Naive thymus-derived CD4-positive, alpha-beta T cell (primary cell): Measurements from ENCODE around the gene CDC14A. TPM values are rescaled to one million over a fixed set of nuclear protein-coding genes. Genes with fewer than 3 reads are reported as not detected.
"Not testable (repeated sequence)": the region's sequence is repeated elsewhere in the genome, so short reads cannot be mapped to it uniquely, and the experiment has no call there.

Experiments used
- ATAC-seq: fragments of 150-1000 bp; cut with Tn5 transposase; 2 replicates; pipeline ENCODE4 v1.10.0; 2021; ENCODE audit warnings: mild to moderate bottlenecking, moderate library complexity
- CTCF ChIA-PET: fragments of 350-600 bp; sonication (Branson Sonifier 250); formaldehyde crosslinking; loops from one replicate; lab custom pipeline; 2021; ENCODE audit warnings: antibody characterized with exemption; lab: Charles Lee
- POLR2A ChIA-PET: fragments of 350-600 bp; sonication (Branson Sonifier 250); formaldehyde crosslinking; loops from one replicate; lab custom pipeline; 2021; ENCODE audit warnings: antibody characterized with exemption, inconsistent platforms; lab: Charles Lee
- DNase-seq, 9 donors: peaks; one replicate each; pipeline versions ENCODE4 v3.0.0 to v3.0.0-alpha.2; 2020 to 2022; ENCODE audit warnings: mixed read lengths in 1 of 9
- H3K27ac ChIP-seq: one replicate; pipeline ENCODE4 v1.7.0; 2013; ENCODE audit warnings: mild to moderate bottlenecking, low read depth, low read length, moderate library complexity
- H3K27me3 ChIP-seq, 2 donors: one replicate each; pipeline ENCODE4 v1.7.0; 2013; ENCODE audit warnings: low read length in 2 of 2, mild to moderate bottlenecking in 2 of 2, moderate library complexity in 2 of 2; ENCODE audit not compliant: control insufficient read depth in 2 of 2, insufficient read depth in 2 of 2
- H3K36me3 ChIP-seq, 3 experiments: 1 replicate in 2 of 3; 2 replicates in 1 of 3; pipeline ENCODE4 v1.7.0; 2013; ENCODE audit warnings: low read length in 3 of 3, mild to moderate bottlenecking in 3 of 3, moderate library complexity in 1 of 3; ENCODE audit not compliant: insufficient read depth in 3 of 3, control insufficient read depth in 2 of 3
- H3K4me1 ChIP-seq, 2 donors: one replicate each; pipeline ENCODE4 v1.7.0; 2013; ENCODE audit warnings: low read length in 2 of 2, mild to moderate bottlenecking in 2 of 2, moderate library complexity in 1 of 2; ENCODE audit not compliant: control insufficient read depth in 2 of 2, insufficient read depth in 2 of 2
- H3K4me3 ChIP-seq: 2 replicates; pipeline ENCODE4 v1.7.0; 2013; ENCODE audit warnings: mild to moderate bottlenecking, low read length
- H3K9me3 ChIP-seq, 3 experiments: 1 replicate in 2 of 3; 2 replicates in 1 of 3; pipeline ENCODE4 v1.7.0; 2013; ENCODE audit warnings: low read length in 3 of 3; ENCODE audit not compliant: control insufficient read depth in 2 of 3
- H3K27ac Mint-ChIP-seq, 9 donors: one replicate each; pipeline ENCODE4 v1.8.0; 2020 to 2022; ENCODE audit warnings: mixed read lengths in 9 of 9, mild to moderate bottlenecking in 8 of 9, moderate library complexity in 5 of 9, inconsistent platforms in 2 of 9
- H3K27me3 Mint-ChIP-seq, 5 donors: one replicate each; pipeline ENCODE4 v1.8.0; 2021 to 2022; ENCODE audit warnings: mixed read lengths in 5 of 5, mild to moderate bottlenecking in 1 of 5
- H3K36me3 Mint-ChIP-seq, 5 donors: one replicate each; pipeline ENCODE4 v1.8.0; 2020 to 2022; ENCODE audit warnings: mixed read lengths in 5 of 5, mild to moderate bottlenecking in 3 of 5, inconsistent platforms in 1 of 5
- H3K4me1 Mint-ChIP-seq, 7 donors: one replicate each; pipeline ENCODE4 v1.8.0; 2020 to 2022; ENCODE audit warnings: mixed read lengths in 7 of 7, mild to moderate bottlenecking in 3 of 7, inconsistent platforms in 1 of 7
- H3K4me3 Mint-ChIP-seq, 10 donors: one replicate each; pipeline ENCODE4 v1.8.0; 2020 to 2022; ENCODE audit warnings: mild to moderate bottlenecking in 10 of 10, mixed read lengths in 10 of 10, moderate library complexity in 6 of 10, inconsistent platforms in 2 of 10
- H3K9me3 Mint-ChIP-seq, 11 donors: one replicate each; pipeline ENCODE4 v1.8.0; 2020 to 2022; ENCODE audit warnings: mixed read lengths in 11 of 11, mild to moderate bottlenecking in 4 of 11, inconsistent platforms in 1 of 11, moderate library complexity in 1 of 11
- intact Hi-C, 2 donors: fragments of 100-400 bp; cut with micrococcal nuclease; formaldehyde crosslinking; loops; one replicate each; pipeline ENCODE4 v1.15.1; 2023
- polyA plus RNA-seq, 2 donors: library from polyadenylated mRNA; unstranded; fragments of 300-500 nt; fragmentation: Illumina TruSeq; gene quantifications; one replicate each; pipeline ENCODE4 v1.2.3, GENCODE V29; 2021
- total RNA-seq, 6 experiments: library from RNA in 5 of 6; stranded (reverse) in 5 of 6; gene quantifications; 1 replicate in 5 of 6; 2 replicates in 1 of 6; pipeline ENCODE4 v1.2.3 and lab custom pipeline; 2021 to 2026

CDC14A gene
- total and polyA plus RNA-seq, 7 experiments from 2014 or later, result 47.1 to 136 (median 79.3) TPM

GRCh38 chr1:100400404-100400803 is 48.1 kb downstream of the CDC14A start:
- Histone ChIP-seq H3K9me3 (no peaks in the 10 kb centered on the region), H3K36me3 (no peaks in the 10 kb centered on the region), H3K4me3 (peak overlapping the region; percentile 46), H3K4me1 (peaks cover 77 to 87% of the 10 kb centered on the region in 2 donors), H3K27ac (peak overlapping the region; percentile 72), H3K27me3 (no peaks in the 10 kb centered on the region)
- intact Hi-C loops, result loop anchor here (1.0 to 5.0 kb wide), 12 partner anchors 11 to 268 kb away; partner anchors contain the start of genes CDC14A (in 2 of the 2), SASS6 (in 1 of the 2) and TRMT13 (in 1 of the 2)
- peak overlapping the region; percentile 83 to 98 (median 96) for H3K27ac Mint-ChIP-seq
- ChIA-PET POLR2A (interaction anchor here (0.7 to 1.9 kb wide), 14 partner anchors 8 to 54 kb away, joined by 3 to 23 read pairs (median 5); partner anchors contain the start of gene CDC14A), CTCF (interaction anchor here (0.8 to 1.8 kb wide), 6 partner anchors 9 to 48 kb away, joined by 3 to 6 read pairs (median 4); partner anchors contain the start of gene CDC14A)
- H3K4me3 Mint-ChIP-seq, result peak overlapping the region; percentile 69 to 89 (median 81)
- no peaks in the 10 kb centered on the region for H3K27me3 Mint-ChIP-seq
- peaks cover 0 to 6% (median 0%) of the 10 kb centered on the region in 11 donors for H3K9me3 Mint-ChIP-seq
- DNase-seq (peak in 8 of 9 donors; percentile 23 to 89 (median 84)), ATAC-seq (peak; percentile 87)
- H3K36me3 Mint-ChIP-seq, result peaks cover 0 to 63% (median 27%) of the 10 kb centered on the region in 5 donors
- H3K4me1 Mint-ChIP-seq, result peaks cover 59 to 98% (median 86%) of the 10 kb centered on the region in 7 donors

- Histone ChIP-seq H3K27ac (peak overlapping the region; percentile 38), H3K4me1 (peaks cover 34 to 75% of the 10 kb centered on the region in 2 donors), H3K9me3 (no peaks in the 10 kb centered on the region), H3K27me3 (no peaks in the 10 kb centered on the region), H3K36me3 (peaks cover 0 to 4% (median 0%) of the 10 kb centered on the region in 3 experiments), H3K4me3 (no peak overlapping the region)
- ChIA-PET POLR2A (interaction anchor here (0.9 to 3.1 kb wide), 11 partner anchors 8 to 52 kb away, joined by 3 to 18 read pairs (median 5); no protein-coding TSS in a partner anchor), CTCF (interaction anchor here (0.6 to 1.8 kb wide), 5 partner anchors 8 to 270 kb away, joined by 3 to 7 read pairs (median 3); no protein-coding TSS in a partner anchor)
- Mint-ChIP-seq H3K27ac (peak overlapping the region; percentile 34 to 98 (median 91)), H3K4me3 (peak overlapping the region in 9 of 10 donors; percentile 6 to 76 (median 59)), H3K36me3 (peaks cover 20 to 71% (median 46%) of the 10 kb centered on the region in 5 donors), H3K9me3 (peaks cover 0 to 21% (median 5%) of the 10 kb centered on the region in 11 donors), H3K4me1 (peaks cover 59 to 98% (median 86%) of the 10 kb centered on the region in 7 donors), H3K27me3 (no peaks in the 10 kb centered on the region)
- ATAC-seq (no peak), DNase-seq (no peak)
- intact Hi-C loops, result loop anchor here in 1 of 2 donors (5.0 kb wide), 1 partner anchor 273 kb away; the partner anchor contains the start of genes SASS6 and TRMT13
Measured at GRCh38 chr1:100404821-100405220, 52.5 kb downstream of the CDC14A start.

- POLR2A ChIA-PET, result interaction anchor here (0.9 to 3.1 kb wide), 11 partner anchors 8 to 45 kb away, joined by 3 to 18 read pairs (median 5); no protein-coding TSS in a partner anchor
- H3K9me3 Mint-ChIP-seq, result peaks cover 0 to 21% (median 5%) of the 10 kb centered on the region in 11 donors
- H3K27ac Mint-ChIP-seq, result peak overlapping the region in 8 of 9 donors; percentile 74 to 98 (median 90)
Measured at GRCh38 chr1:100405902-100406301, 53.6 kb downstream of the CDC14A start.

GRCh38 chr1:100407390-100407789 is 55.1 kb downstream of the CDC14A start:
- Mint-ChIP-seq H3K36me3 (peaks cover 20 to 75% (median 62%) of the 10 kb centered on the region in 5 donors), H3K27ac (peak overlapping the region in 7 of 9 donors; percentile 56 to 98 (median 81)), H3K9me3 (peaks cover 0 to 21% (median 6%) of the 10 kb centered on the region in 11 donors), H3K4me1 (peaks cover 61 to 93% (median 85%) of the 10 kb centered on the region in 7 donors), H3K4me3 (peak overlapping the region in 8 of 10 donors; percentile 1 to 67 (median 58))
- H3K27me3 ChIP-seq, H3K4me3 ChIP-seq, H3K36me3 ChIP-seq, intact Hi-C loops, H3K9me3 ChIP-seq, H3K27ac ChIP-seq, DNase-seq, ATAC-seq, H3K27me3 Mint-ChIP-seq, CTCF ChIA-PET: not testable (repeated sequence)
- H3K4me1 ChIP-seq, result peaks cover 29 to 74% of the 10 kb centered on the region in 2 donors
- POLR2A ChIA-PET, result interaction anchor here (0.6 to 1.4 kb wide), 5 partner anchors 10 to 711 kb away, joined by 3 to 4 read pairs (median 3); no protein-coding TSS in a partner anchor

More at GRCh38 chr1:100405902-100406301, 53.6 kb downstream of the CDC14A start:
- H3K4me1 Mint-ChIP-seq, result peaks cover 53 to 91% (median 79%) of the 10 kb centered on the region in 7 donors
- H3K4me3 ChIP-seq, H3K9me3 ChIP-seq, H3K27me3 Mint-ChIP-seq, ATAC-seq, DNase-seq, H3K27ac ChIP-seq, intact Hi-C loops, H3K36me3 ChIP-seq, H3K27me3 ChIP-seq: not testable (repeated sequence)
- peak overlapping the region in 8 of 10 donors; percentile 4 to 76 (median 60) for H3K4me3 Mint-ChIP-seq
- CTCF ChIA-PET, result interaction anchor here (0.9 to 1.8 kb wide), 4 partner anchors 9 to 53 kb away, joined by 3 to 7 read pairs (median 5); no protein-coding TSS in a partner anchor
- H3K4me1 ChIP-seq, result peaks cover 28 to 73% of the 10 kb centered on the region in 2 donors
- H3K36me3 Mint-ChIP-seq, result peaks cover 20 to 68% (median 48%) of the 10 kb centered on the region in 5 donors

- POLR2A ChIA-PET, result interaction anchor here (1.2 to 4.6 kb wide), 4 partner anchors 8 to 29 kb away, joined by 4 to 27 read pairs (median 4); no protein-coding TSS in a partner anchor
- intact Hi-C loops, result loop anchor here in 1 of 2 donors (1.0 kb wide), 1 partner anchor 11 kb away; no protein-coding TSS in a partner anchor
- CTCF ChIA-PET, result interaction anchor here (0.9 to 1.4 kb wide), 2 partner anchors 9 to 10 kb away, joined by 3 to 4 read pairs; no protein-coding TSS in a partner anchor
- Mint-ChIP-seq H3K9me3 (peaks cover 0 to 15% (median 6%) of the 10 kb centered on the region in 11 donors), H3K36me3 (peaks cover 15 to 66% (median 47%) of the 10 kb centered on the region in 5 donors), H3K27ac (peak overlapping the region in 8 of 9 donors; percentile 58 to 91 (median 86)), H3K4me1 (peaks cover 56 to 92% (median 83%) of the 10 kb centered on the region in 7 donors), H3K4me3 (peak overlapping the region in 8 of 10 donors; percentile 3 to 78 (median 38)), H3K27me3 (no peaks in the 10 kb centered on the region)
- H3K4me3 ChIP-seq, result no peak overlapping the region
- H3K27me3 ChIP-seq, result no peaks in the 10 kb centered on the region
- H3K36me3 ChIP-seq, result peaks cover 0 to 4% (median 0%) of the 10 kb centered on the region in 3 experiments
- H3K4me1 ChIP-seq, result peaks cover 42 to 83% of the 10 kb centered on the region in 2 donors
- H3K27ac ChIP-seq, result no peak overlapping the region
- H3K9me3 ChIP-seq, result no peaks in the 10 kb centered on the region
- no peak for ATAC-seq
- DNase-seq, result no peak
Measured at GRCh38 chr1:100411019-100411418, 58.7 kb downstream of the CDC14A start.

GRCh38 chr1:100411574-100411973 is 59.3 kb downstream of the CDC14A start:
- ATAC-seq, result no peak
- Histone ChIP-seq H3K4me3 (no peak overlapping the region), H3K36me3 (peaks cover 0 to 4% (median 0%) of the 10 kb centered on the region in 3 experiments), H3K4me1 (peaks cover 46 to 78% of the 10 kb centered on the region in 2 donors), H3K9me3 (no peaks in the 10 kb centered on the region), H3K27ac (peak overlapping the region; percentile 32), H3K27me3 (no peaks in the 10 kb centered on the region)
- intact Hi-C loops, result loop anchor here in 1 of 2 donors (1.0 kb wide), 1 partner anchor 11 kb away; no protein-coding TSS in a partner anchor
- POLR2A ChIA-PET, result interaction anchor here (0.6 to 4.6 kb wide), 8 partner anchors 9 to 1339 kb away, joined by 3 to 27 read pairs (median 4); no protein-coding TSS in a partner anchor
- Mint-ChIP-seq H3K9me3 (peaks cover 0 to 15% (median 6%) of the 10 kb centered on the region in 11 donors), H3K27ac (peak overlapping the region in 8 of 9 donors; percentile 63 to 93 (median 88)), H3K36me3 (peaks cover 17 to 66% (median 49%) of the 10 kb centered on the region in 5 donors), H3K4me1 (peaks cover 56 to 92% (median 83%) of the 10 kb centered on the region in 7 donors), H3K4me3 (peak overlapping the region in 9 of 10 donors; percentile 6 to 78 (median 46)), H3K27me3 (no peaks in the 10 kb centered on the region)
- CTCF ChIA-PET, result interaction anchor here (0.9 to 1.4 kb wide), 4 partner anchors 8 to 47 kb away, joined by 3 to 4 read pairs (median 3); no protein-coding TSS in a partner anchor
- no peak for DNase-seq
